Erythroblast (primary cell): ENCODE results near the gene PLXNC1.

ENCODE experiments used
- DNase-seq, 2 experiments: peaks; one replicate each; lab custom pipeline; 2025; lab: John Stamatoyannopoulos, UW
- GATA1 ChIP-seq: IDR thresholded peaks from 2 replicates; pipeline ENCODE4 v1.6.1; 2011; ENCODE audit warnings: low read depth, mild to moderate bottlenecking, control low read depth, low read length, moderate library complexity
- POLR2A ChIP-seq: IDR thresholded peaks from 2 replicates; pipeline ENCODE4 v1.6.1; 2011; ENCODE audit warnings: mild to moderate bottlenecking, low read length

PLXNC1 gene

DNA sequence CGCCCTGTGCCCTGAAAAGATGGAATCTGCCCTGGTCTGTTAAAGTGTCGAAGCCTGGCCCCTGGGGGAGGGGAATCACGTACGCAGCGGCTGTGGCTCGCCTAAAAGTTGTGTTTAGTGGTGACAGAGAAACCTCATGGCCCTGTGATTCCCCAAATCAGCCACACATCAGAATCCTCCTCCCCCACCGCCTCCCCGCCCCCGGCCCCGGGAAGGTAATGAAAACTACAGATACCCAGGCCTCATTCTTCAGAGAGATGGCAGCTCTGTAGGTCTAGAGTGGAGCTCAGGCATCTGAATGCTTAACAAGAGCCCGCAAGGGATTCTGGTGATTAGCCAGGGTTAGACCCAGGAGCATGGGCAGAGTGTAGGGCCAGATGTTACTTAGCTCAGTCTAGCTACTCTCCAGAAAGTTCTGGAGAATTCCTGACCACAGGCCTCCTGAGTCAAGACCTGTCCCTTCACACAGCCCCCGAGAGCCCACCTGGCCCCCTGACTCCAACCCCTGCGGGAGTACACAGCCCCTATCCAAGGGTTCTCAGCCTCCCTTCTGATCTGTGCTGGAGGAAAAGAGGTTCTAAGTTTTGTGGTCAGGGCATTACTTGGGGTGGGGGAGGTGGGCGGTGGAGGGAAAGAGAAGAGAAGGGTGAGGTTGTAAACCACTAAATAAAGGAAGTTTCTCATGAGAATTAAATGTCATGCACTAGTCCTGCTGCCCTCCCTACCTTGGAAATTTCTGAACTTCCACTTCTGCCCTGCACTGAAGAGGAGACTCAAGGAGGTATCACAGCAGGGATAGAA, 114.8 kb downstream of the PLXNC1 start:
- DNase-seq, result no peak
- TF ChIP-seq POLR2A (no peak), GATA1 (no peak)

GRCh38 chr12:94263905-94264561, 115.7 kb downstream of the PLXNC1 start:
- DNase-seq, result no peak
- TF ChIP-seq GATA1 (no peak), POLR2A (no peak)

GRCh38 chr12:94264736-94265485, 116.5 kb downstream of the PLXNC1 start:
- DNase-seq, result no peak

GRCh38 chr12:94265539-94265938, 117.2 kb downstream of the PLXNC1 start:
- DNase-seq, result no peak
- no peak for TF ChIP-seq POLR2A
- TF ChIP-seq GATA1, result no peak

More at GRCh38 chr12:94264736-94265485, 116.5 kb downstream of the PLXNC1 start:
- TF ChIP-seq GATA1 (no peak), POLR2A (no peak)

- no peak for DNase-seq
- TF ChIP-seq POLR2A (no peak), GATA1 (no peak)
These were observed 117.8 kb downstream of the PLXNC1 start for GRCh38 chr12:94265966-94266745.

DNA sequence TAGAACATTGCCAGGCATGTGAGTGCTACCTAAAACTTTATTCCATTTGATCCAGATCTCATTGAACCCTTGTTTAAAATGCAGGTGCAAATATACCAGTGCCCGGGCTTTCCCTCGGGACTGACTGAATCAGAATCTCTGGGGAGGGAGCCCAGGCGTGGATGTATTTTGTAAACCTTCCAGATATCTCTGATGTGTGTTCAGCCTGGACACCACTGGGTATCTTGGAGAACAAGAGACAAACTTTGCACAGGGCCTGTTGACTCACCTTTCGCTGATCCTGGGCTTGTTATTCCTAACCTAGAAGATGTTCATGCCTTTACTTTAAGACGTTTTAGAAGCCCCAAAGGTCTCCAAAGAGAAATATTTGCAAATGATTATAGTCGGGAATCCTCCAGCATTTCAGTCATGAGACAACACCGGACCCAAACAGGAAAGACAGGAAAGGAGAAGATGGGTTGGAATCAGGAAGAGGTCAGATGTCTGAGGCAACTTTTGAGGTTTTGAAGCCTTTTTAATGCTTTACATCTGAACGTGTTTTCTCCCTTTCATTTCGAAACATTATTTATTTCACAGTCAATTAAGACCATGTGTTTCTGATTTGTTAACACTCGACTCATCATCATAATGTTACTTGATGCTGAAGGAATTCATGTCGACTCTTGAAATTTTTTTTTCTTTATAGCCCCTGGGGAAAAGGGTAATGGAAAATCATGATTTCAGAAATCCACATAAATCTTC, 118.6 kb downstream of the PLXNC1 start:
- no peak for TF ChIP-seq POLR2A
- no peak for TF ChIP-seq GATA1
- DNase-seq, result no peak

GRCh38 chr12:94267537-94267872, 119.1 kb downstream of the PLXNC1 start:
- DNase-seq, result no peak

DNA sequence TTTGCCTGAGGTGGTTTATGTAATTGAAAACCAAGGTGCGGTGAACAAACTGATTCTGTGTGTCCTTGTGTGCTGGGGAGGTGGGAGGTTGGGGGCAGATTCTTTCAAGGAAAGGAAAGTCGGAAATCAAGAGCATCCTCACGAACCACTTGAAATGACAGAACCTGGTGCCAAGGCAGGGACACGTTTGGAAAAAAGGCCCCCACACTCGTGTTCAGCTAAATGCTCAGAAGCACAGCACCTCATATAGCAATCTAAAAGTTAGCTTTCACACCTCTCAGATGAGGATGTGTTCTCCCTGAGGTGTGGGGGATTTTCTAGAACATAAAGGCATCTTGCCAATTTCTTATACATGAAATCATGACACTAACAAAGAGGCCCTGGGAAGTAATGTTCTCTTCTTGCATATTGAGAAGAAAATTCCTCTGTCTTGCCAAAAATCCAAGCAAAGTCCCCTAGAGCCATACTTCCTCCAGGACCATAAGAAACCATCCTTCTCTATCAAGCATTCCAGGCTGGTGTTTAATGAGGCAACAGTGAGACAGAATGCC, 119.6 kb downstream of the PLXNC1 start:
- no peak for TF ChIP-seq GATA1
- no peak for TF ChIP-seq POLR2A
- no peak for DNase-seq

More at GRCh38 chr12:94267537-94267872, 119.1 kb downstream of the PLXNC1 start:
- no peak for TF ChIP-seq POLR2A
- no peak for TF ChIP-seq GATA1

DNA sequence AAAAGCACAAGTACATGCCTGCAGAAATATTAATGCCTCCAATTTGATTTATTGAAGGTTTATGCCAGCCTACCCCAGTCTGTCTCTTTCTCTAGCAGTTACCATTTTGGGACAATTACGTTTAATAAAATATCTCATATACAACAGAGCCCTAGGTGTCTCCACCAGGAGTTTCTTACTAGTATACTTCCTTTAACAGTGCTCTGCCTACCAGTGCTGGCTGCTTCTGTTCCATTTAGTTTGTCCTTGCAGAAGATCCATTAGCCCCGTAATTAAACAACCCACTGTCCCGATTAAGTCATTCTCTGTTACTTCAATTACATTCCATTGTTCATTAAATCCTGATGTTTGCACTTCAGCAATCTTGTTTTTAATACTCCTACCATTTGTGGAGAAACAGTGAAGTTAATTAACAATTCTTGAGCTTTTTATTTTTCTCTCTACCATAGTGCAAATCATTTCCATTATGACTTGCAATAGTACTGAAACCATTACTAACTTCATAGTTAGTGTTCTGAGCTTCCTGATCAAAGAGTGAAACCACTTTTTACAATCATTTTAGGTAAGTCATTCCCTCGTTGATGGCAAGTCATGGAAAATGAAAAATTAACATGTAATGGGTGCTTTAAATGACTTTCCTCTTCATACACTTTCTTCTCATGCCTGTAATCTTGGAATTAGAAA, 121.1 kb downstream of the PLXNC1 start:
- TF ChIP-seq GATA1 (no peak), POLR2A (no peak)
- no peak for DNase-seq

- no peak for DNase-seq
These were observed 123.0 kb downstream of the PLXNC1 start for GRCh38 chr12:94271351-94271750.

DNA sequence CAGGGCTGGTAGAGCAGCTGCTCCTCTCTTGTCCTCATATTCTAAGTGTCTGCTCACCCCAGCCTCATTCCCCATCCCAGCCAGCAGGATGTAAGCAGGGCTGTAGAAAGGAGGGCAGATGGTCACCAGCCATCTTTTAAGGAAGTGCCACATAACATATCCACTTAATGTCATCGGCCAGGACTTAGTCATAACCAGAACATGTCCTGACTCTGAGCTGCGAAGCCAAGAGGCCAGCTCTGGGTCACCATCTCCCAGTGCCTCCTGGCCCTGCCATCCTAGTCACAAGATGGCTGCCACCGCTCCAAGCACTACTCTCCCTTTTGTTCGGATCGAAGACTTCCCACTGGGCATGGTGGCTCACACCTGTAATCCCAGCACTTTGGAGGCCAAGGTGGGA, 123.9 kb downstream of the PLXNC1 start:
- DNase-seq, result no peak

More at GRCh38 chr12:94271351-94271750, 123.0 kb downstream of the PLXNC1 start:
- TF ChIP-seq GATA1, result no peak
- no peak for TF ChIP-seq POLR2A

GRCh38 chr12:94273272-94273671, 124.9 kb downstream of the PLXNC1 start:
- no peak for TF ChIP-seq GATA1
- TF ChIP-seq POLR2A, result no peak

More for the DNA sequence above, 123.9 kb downstream of the PLXNC1 start:
- TF ChIP-seq GATA1 (no peak), POLR2A (no peak)

More at GRCh38 chr12:94273272-94273671, 124.9 kb downstream of the PLXNC1 start:
- DNase-seq, result no peak
